ENCODE measurements around the gene TMEM128. TPM values are rescaled to one million over a fixed set of nuclear protein-coding genes. Genes with fewer than 3 reads are reported as not detected.

TMEM128 gene
- total RNA-seq, 2 experiments from 2014 or later = 19.4 to 20.6 TPM

GRCh38 chr4:4269331-4269731 lies 21.3 kb upstream of the TMEM128 start:
- peak; percentile 74 for ATAC-seq
- ChIA-PET CTCF (interaction anchor here (3.1 kb wide), 1 partner anchor 9 kb away, joined by 10 read pairs; no protein-coding TSS in a partner anchor), POLR2A (interaction anchor here (1.5 kb wide), 1 partner anchor 9 kb away, joined by 3 read pairs; no protein-coding TSS in a partner anchor)
- Mint-ChIP-seq H3K27me3 (no peaks in the 10 kb centered on the region), H3K27ac (peak overlapping the region; percentile 84), H3K4me1 (ENCODE audit: low read depth) (peaks cover 24% of the 10 kb centered on the region), H3K4me3 (peak overlapping the region; percentile 39), H3K9me3 (no peaks in the 10 kb centered on the region), H3K36me3 (ENCODE audit: low read depth) (peaks cover 51% of the 10 kb centered on the region)
- intact Hi-C loops (cut with micrococcal nuclease) = no loop called here
- peak; percentile 42 for DNase-seq
- no peak for TF ChIP-seq CTCF (IDR thresholded peaks at IDR 0.05)

- Mint-ChIP-seq H3K27ac (peak overlapping the region; percentile 84), H3K27me3 (no peaks in the 10 kb centered on the region), H3K4me3 (peak overlapping the region; percentile 26), H3K4me1 (ENCODE audit: low read depth) (peaks cover 24% of the 10 kb centered on the region), H3K36me3 (ENCODE audit: low read depth) (peaks cover 48% of the 10 kb centered on the region), H3K9me3 (no peaks in the 10 kb centered on the region)
- intact Hi-C loops (cut with micrococcal nuclease) = no loop called here
- DNase-seq = no peak
- no peak for ATAC-seq
- TF ChIP-seq CTCF (IDR thresholded peaks at IDR 0.05) = no peak
- ChIA-PET CTCF (interaction anchor here (0.6 to 3.1 kb wide), 3 partner anchors 9 to 66 kb away, joined by 3 to 10 read pairs (median 4); no protein-coding TSS in a partner anchor), POLR2A (interaction anchor here (1.5 kb wide), 1 partner anchor 9 kb away, joined by 3 read pairs; no protein-coding TSS in a partner anchor)
These were observed 20.8 kb upstream of the TMEM128 start for GRCh38 chr4:4268776-4269175.

- intact Hi-C loops (cut with micrococcal nuclease) = no loop called here
- DNase-seq (no peak), ATAC-seq (no peak)
- Mint-ChIP-seq H3K9me3 (no peaks in the 10 kb centered on the region), H3K4me3 (no peak overlapping the region), H3K27ac (peak overlapping the region; percentile 72), H3K27me3 (no peaks in the 10 kb centered on the region), H3K36me3 (ENCODE audit: low read depth) (peaks cover 45% of the 10 kb centered on the region), H3K4me1 (ENCODE audit: low read depth) (peaks cover 24% of the 10 kb centered on the region)
- ChIA-PET CTCF (interaction anchor here (0.9 to 3.1 kb wide), 2 partner anchors 8 to 16 kb away, joined by 4 to 10 read pairs; no protein-coding TSS in a partner anchor), POLR2A (interaction anchor here (1.0 kb wide), 1 partner anchor 20 kb away, joined by 3 read pairs; the partner anchor contains the start of gene TMEM128)
- TF ChIP-seq CTCF (IDR thresholded peaks at IDR 0.05) = no peak
These were observed 20.0 kb upstream of the TMEM128 start for GRCh38 chr4:4267981-4268380.

- Mint-ChIP-seq H3K27me3 (no peaks in the 10 kb centered on the region), H3K4me3 (no peak overlapping the region), H3K4me1 (ENCODE audit: low read depth) (peaks cover 7% of the 10 kb centered on the region), H3K36me3 (ENCODE audit: low read depth) (no peaks in the 10 kb centered on the region), H3K9me3 (no peaks in the 10 kb centered on the region), H3K27ac (no peak overlapping the region)
- ChIA-PET CTCF (interaction anchor here (0.7 to 3.2 kb wide), 19 partner anchors 9 to 179 kb away, joined by 3 to 27 read pairs (median 5); partner anchors contain the start of gene TMEM128), POLR2A (interaction anchor here (0.8 kb wide), 2 partner anchors 9 to 12 kb away, joined by 3 to 4 read pairs; partner anchors contain the start of gene TMEM128)
- intact Hi-C loops (cut with micrococcal nuclease) = no loop called here
- TF ChIP-seq CTCF (IDR thresholded peaks at IDR 0.05) = peak; percentile 54
- DNase-seq (peak; percentile 10), ATAC-seq (peak; percentile 97)
These were observed 12.2 kb upstream of the TMEM128 start for GRCh38 chr4:4260185-4260751.
